GM18909 (cell line): ENCODE results near the gene GBE1.

Experiments
- ATAC-seq: cut with Tn5 transposase; IDR thresholded peaks from one replicate; pipeline ENCODE4 v1.9.1; 2021; ENCODE audit warnings: mild to moderate bottlenecking; ENCODE audit not compliant: unreplicated experiment, poor library complexity

Gene GBE1

GRCh38 chr3:81638480-81638879, 123.0 kb downstream of the GBE1 start:
- no peak for ATAC-seq

GRCh38 chr3:81632659-81633058, 128.8 kb downstream of the GBE1 start:
- ATAC-seq: no peak

- ATAC-seq: no peak
These were observed 136.7 kb downstream of the GBE1 start for GRCh38 chr3:81624756-81625155.

GRCh38 chr3:81622395-81622794, 139.1 kb downstream of the GBE1 start:
- no peak for ATAC-seq

GRCh38 chr3:81621277-81621676, 140.2 kb downstream of the GBE1 start:
- ATAC-seq: no peak

- no peak for ATAC-seq
These were observed 140.6 kb downstream of the GBE1 start for GRCh38 chr3:81620849-81621248.

- ATAC-seq: no peak
These were observed 148.7 kb downstream of the GBE1 start for GRCh38 chr3:81612768-81613167.

- ATAC-seq: no peak
These were observed 158.7 kb downstream of the GBE1 start for GRCh38 chr3:81602781-81603180.

- no peak for ATAC-seq
These were observed 159.6 kb downstream of the GBE1 start for GRCh38 chr3:81601707-81602305.

GRCh38 chr3:81592101-81592500, 169.3 kb downstream of the GBE1 start:
- no peak for ATAC-seq

- no peak for ATAC-seq
These were observed 175.5 kb downstream of the GBE1 start for GRCh38 chr3:81585937-81586336.

- ATAC-seq: no peak
These were observed 176.4 kb downstream of the GBE1 start for GRCh38 chr3:81585056-81585455.

- peak; percentile 91 for ATAC-seq
These were observed 179.4 kb downstream of the GBE1 start for GRCh38 chr3:81581966-81582599.

GRCh38 chr3:81580355-81580754, 181.1 kb downstream of the GBE1 start:
- no peak for ATAC-seq

- no peak for ATAC-seq
These were observed 181.7 kb downstream of the GBE1 start for GRCh38 chr3:81579744-81580143.

GRCh38 chr3:81572201-81572756, 189.2 kb downstream of the GBE1 start:
- no peak for ATAC-seq

- no peak for ATAC-seq
These were observed 193.1 kb downstream of the GBE1 start for GRCh38 chr3:81568378-81568777.

GRCh38 chr3:81565041-81565440, 196.4 kb downstream of the GBE1 start:
- no peak for ATAC-seq

GRCh38 chr3:81558106-81558505, 203.3 kb downstream of the GBE1 start:
- ATAC-seq: no peak

GRCh38 chr3:81554801-81555200, 206.6 kb downstream of the GBE1 start:
- no peak for ATAC-seq

- ATAC-seq: peak; percentile 67
These were observed 207.1 kb downstream of the GBE1 start for GRCh38 chr3:81554388-81554787.

GRCh38 chr3:81550415-81550814, 211.0 kb downstream of the GBE1 start:
- no peak for ATAC-seq
